Smooth muscle cell (in vitro differentiated cells): ENCODE measurements around the gene ICAM2. TPM values are rescaled to one million over a fixed set of nuclear protein-coding genes. Genes with fewer than 3 reads are reported as not detected.

ENCODE experiments used
- DNase-seq: peaks from one replicate; lab custom pipeline; 2025; ENCODE audit not compliant: unreplicated experiment; lab: John Stamatoyannopoulos, UW
- H2AFZ ChIP-seq: fragments of 200-600 bp; sonication (generic); 2 replicates; pipeline ENCODE4 v1.6.0; 2016; ENCODE audit warnings: antibody characterized with exemption, low read depth, mild to moderate bottlenecking
- H3F3A ChIP-seq: fragments of 200-600 bp; sonication (generic); 2 replicates; pipeline ENCODE4 v1.6.0; 2017; ENCODE audit warnings: antibody characterized with exemption, low read depth
- H3K27ac ChIP-seq: fragments of 200-600 bp; sonication (generic); 2 replicates; pipeline ENCODE4 v1.5.1; 2016; ENCODE audit warnings: low read depth, mild to moderate bottlenecking
- H3K27me3 ChIP-seq: fragments of 200-600 bp; sonication (generic); 2 replicates; pipeline ENCODE4 v1.6.1; 2016; ENCODE audit warnings: low read depth, mild to moderate bottlenecking
- H3K36me3 ChIP-seq: fragments of 200-600 bp; sonication (generic); 2 replicates; pipeline ENCODE4 v1.5.1; 2016; ENCODE audit warnings: low read depth
- H3K4me1 ChIP-seq: fragments of 200-600 bp; sonication (generic); 2 replicates; pipeline ENCODE4 v1.5.1; 2016; ENCODE audit warnings: low read depth
- H3K4me2 ChIP-seq: fragments of 200-600 bp; sonication (generic); 2 replicates; pipeline ENCODE4 v1.6.0; 2016; ENCODE audit warnings: mild to moderate bottlenecking
- H3K4me3 ChIP-seq: fragments of 200-600 bp; sonication (generic); 2 replicates; pipeline ENCODE4 v1.5.1; 2016; ENCODE audit warnings: mild to moderate bottlenecking
- H3K79me2 ChIP-seq: fragments of 200-600 bp; sonication (generic); 2 replicates; pipeline ENCODE4 v1.6.0; 2016; ENCODE audit warnings: low read depth, mild to moderate bottlenecking
- H3K9ac ChIP-seq: fragments of 200-600 bp; sonication (generic); 2 replicates; pipeline ENCODE4 v1.6.0; 2016; ENCODE audit warnings: low read depth
- H3K9me3 ChIP-seq: fragments of 200-600 bp; sonication (generic); replicated peaks from 2 replicates; pipeline ENCODE4 v1.5.1; 2016; ENCODE audit warnings: low read depth
- H4K20me1 ChIP-seq: fragments of 200-600 bp; sonication (generic); 2 replicates; pipeline ENCODE4 v1.6.0; 2016; ENCODE audit warnings: low read depth
- WGBS: methylation state at CpG from one replicate; pipeline ENCODE4 v1.1.7; 2016; ENCODE audit warnings: low lambda C conversion rate; 5-methylcytosine and 5-hydroxymethylcytosine counted together
- polyA plus RNA-seq: library from polyadenylated mRNA; unstranded; fragments of >200 nt; fragmentation: Nextera tagmentation; extraction: Ambion mirVana; gene quantifications from 2 replicates; pipeline ENCODE4 v1.2.1, GENCODE V29; 2016
- total RNA-seq: library from RNA; depleted of rRNA; stranded (reverse); fragments of >200 nt; gene quantifications from 2 replicates; pipeline ENCODE4 v1.2.3, GENCODE V29; 2014
- TF ChIP-seq, protein P1 (sequence below): fragments of 200-600 bp; sonication (generic); IDR thresholded peaks from 2 replicates; pipeline ENCODE4 v1.5.1; 2017; ENCODE audit warnings: borderline replicate concordance, mild to moderate bottlenecking, antibody characterized with exemption; ENCODE audit not compliant: insufficient read depth, poor library complexity, severe bottlenecking

Gene ICAM2
- total and polyA plus RNA-seq, 2 experiments from 2014 or later, result 1.0 TPM; not detected in 1

DNA sequence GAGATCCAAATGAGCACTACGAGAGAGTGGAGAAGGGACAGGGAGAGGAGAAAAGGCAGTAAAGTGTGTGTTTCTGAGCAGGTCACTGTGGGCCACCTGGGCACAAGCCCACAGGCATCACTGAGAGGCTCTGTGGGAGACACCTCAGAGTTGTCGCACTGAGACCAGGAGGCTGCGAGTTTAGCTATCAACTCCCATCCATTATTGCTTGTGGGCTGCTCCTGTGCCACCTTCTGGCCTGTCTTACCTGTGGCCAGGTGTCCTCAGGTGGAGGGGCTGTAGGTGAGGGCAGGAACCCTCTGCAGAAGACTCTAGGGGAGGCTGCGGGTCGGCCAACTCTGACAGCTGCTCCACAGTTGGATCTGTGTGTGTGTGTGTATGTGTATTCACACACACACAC, 24.8 kb downstream of the ICAM2 start:
- no peak overlapping the region for H3K9ac ChIP-seq
- no peak overlapping the region for H3K27ac ChIP-seq
- WGBS, result 89% methylated on average over 5 of the region's 5 CpGs
- TF ChIP-seq, protein P1, sequence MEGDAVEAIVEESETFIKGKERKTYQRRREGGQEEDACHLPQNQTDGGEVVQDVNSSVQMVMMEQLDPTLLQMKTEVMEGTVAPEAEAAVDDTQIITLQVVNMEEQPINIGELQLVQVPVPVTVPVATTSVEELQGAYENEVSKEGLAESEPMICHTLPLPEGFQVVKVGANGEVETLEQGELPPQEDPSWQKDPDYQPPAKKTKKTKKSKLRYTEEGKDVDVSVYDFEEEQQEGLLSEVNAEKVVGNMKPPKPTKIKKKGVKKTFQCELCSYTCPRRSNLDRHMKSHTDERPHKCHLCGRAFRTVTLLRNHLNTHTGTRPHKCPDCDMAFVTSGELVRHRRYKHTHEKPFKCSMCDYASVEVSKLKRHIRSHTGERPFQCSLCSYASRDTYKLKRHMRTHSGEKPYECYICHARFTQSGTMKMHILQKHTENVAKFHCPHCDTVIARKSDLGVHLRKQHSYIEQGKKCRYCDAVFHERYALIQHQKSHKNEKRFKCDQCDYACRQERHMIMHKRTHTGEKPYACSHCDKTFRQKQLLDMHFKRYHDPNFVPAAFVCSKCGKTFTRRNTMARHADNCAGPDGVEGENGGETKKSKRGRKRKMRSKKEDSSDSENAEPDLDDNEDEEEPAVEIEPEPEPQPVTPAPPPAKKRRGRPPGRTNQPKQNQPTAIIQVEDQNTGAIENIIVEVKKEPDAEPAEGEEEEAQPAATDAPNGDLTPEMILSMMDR, result no peak
- DNase-seq, result no peak
- H4K20me1 ChIP-seq, result no peaks in the 10 kb centered on the region
- H3K27me3 ChIP-seq, result peaks cover 40% of the 10 kb centered on the region
- H3K9me3 ChIP-seq, result no peaks in the 10 kb centered on the region
- H3K4me3 ChIP-seq, result no peak overlapping the region
- no peak overlapping the region for H3K4me2 ChIP-seq
- no peaks in the 10 kb centered on the region for H3K36me3 ChIP-seq
- H3F3A ChIP-seq, result no peaks in the 10 kb centered on the region
- no peak overlapping the region for H2AFZ ChIP-seq
- H3K4me1 ChIP-seq, result no peaks in the 10 kb centered on the region
- no peaks in the 10 kb centered on the region for H3K79me2 ChIP-seq

DNA sequence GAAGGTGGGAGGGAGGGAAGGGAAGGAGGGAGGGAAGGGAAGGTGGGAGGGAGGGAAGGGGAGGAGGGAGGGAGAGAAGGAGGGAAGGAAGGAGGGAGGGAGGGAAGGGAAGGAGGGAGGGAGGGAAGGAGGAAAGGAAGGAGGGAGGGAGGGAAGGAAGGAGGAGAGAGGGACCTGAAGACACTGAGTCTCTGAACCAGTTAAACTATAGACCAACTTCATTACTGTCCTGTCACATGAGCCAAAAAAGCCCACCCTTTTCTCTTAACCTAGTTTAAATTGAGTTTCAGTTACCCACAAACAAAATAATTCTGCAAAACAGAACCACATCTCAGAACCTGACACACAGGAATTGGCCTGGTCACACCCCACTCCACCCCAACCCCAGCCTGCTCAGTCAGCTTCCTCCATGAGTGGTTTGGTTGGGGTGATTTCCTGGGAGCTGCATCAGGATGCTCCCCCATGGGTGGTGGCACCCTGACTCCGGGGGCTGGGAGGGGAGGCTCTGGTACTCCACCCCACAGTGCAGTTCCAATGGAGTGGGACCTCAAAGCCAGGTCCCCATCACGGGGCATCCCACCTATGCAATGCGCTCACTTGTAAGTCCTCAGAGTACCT, 27.0 kb downstream of the ICAM2 start:
- Histone ChIP-seq H3K27me3 (peaks cover 40% of the 10 kb centered on the region), H3K9ac (no peak overlapping the region), H3K4me1 (no peaks in the 10 kb centered on the region), H3K27ac (no peak overlapping the region), H2AFZ (no peak overlapping the region), H3F3A (no peaks in the 10 kb centered on the region), H3K79me2 (no peaks in the 10 kb centered on the region), H3K36me3 (no peaks in the 10 kb centered on the region), H4K20me1 (no peaks in the 10 kb centered on the region), H3K4me2 (no peak overlapping the region), H3K9me3 (no peaks in the 10 kb centered on the region), H3K4me3 (no peak overlapping the region)
- TF ChIP-seq, protein P1, result no peak
- no peak for DNase-seq
- WGBS, result 73% methylated on average over 3 of the region's 3 CpGs

GRCh38 chr17:63991611-63992010, 28.8 kb downstream of the ICAM2 start:
- 90% methylated on average over 11 of the region's 11 CpGs for WGBS

More at GRCh38 chr17:63991611-63992010, 28.8 kb downstream of the ICAM2 start:
- Histone ChIP-seq H3K9me3 (no peaks in the 10 kb centered on the region), H3F3A (no peaks in the 10 kb centered on the region), H3K27me3 (peaks cover 34% of the 10 kb centered on the region), H3K4me3 (no peak overlapping the region), H3K79me2 (no peaks in the 10 kb centered on the region), H3K9ac (no peak overlapping the region), H3K4me2 (no peak overlapping the region), H3K36me3 (no peaks in the 10 kb centered on the region), H2AFZ (no peak overlapping the region), H3K4me1 (no peaks in the 10 kb centered on the region), H4K20me1 (no peaks in the 10 kb centered on the region), H3K27ac (no peak overlapping the region)
- TF ChIP-seq, protein P1, result no peak
- DNase-seq, result no peak
